GM12878 (cell line): ENCODE measurements around the gene DYNLT3. TPM values are rescaled to one million over a fixed set of nuclear protein-coding genes. Genes with fewer than 3 reads are reported as not detected.

Experiments used
- ATAC-seq: fragments of 200-7000 bp; cut with Tn5 transposase; 3 replicates; pipeline ENCODE4 v1.9.1; 2020; ENCODE audit warnings: mild to moderate bottlenecking, moderate library complexity
- BruUV-seq: library from RNA; stranded (reverse); fragments of 400-500 nt; replicated peaks from 2 replicates; lab custom pipeline; 2021; lab: Mats Ljungman, UMichigan
- CTCF ChIA-PET: fragments of 300-600 bp; sonication (Branson Sonifier 250); formaldehyde crosslinking; extraction: SDS; loops from one replicate; lab custom pipeline; 2021; ENCODE audit warnings: inconsistent platforms; lab: Yijun Ruan, JAX
- POLR2A ChIA-PET: fragments of 350-600 bp; formaldehyde crosslinking; extraction: SDS; loops from one replicate; lab custom pipeline; 2021; ENCODE audit warnings: inconsistent platforms; lab: Charles Lee
- RAD21 ChIA-PET: fragments of 300-600 bp; sonication (Branson Sonifier 250); formaldehyde crosslinking; loops from one replicate; lab custom pipeline; 2023; ENCODE audit warnings: antibody characterized with exemption; ENCODE audit not compliant: unreplicated experiment; lab: Charles Lee
- SMC1A ChIA-PET: fragments of 300-600 bp; sonication (Branson Sonifier 250); formaldehyde crosslinking; loops from one replicate; lab custom pipeline; 2023; ENCODE audit not compliant: unreplicated experiment, uncharacterized antibody; lab: Charles Lee
- DNase-seq: peaks from one replicate; pipeline ENCODE4 v3.0.0-alpha.2; 2011; ENCODE audit warnings: low read depth, low spot score
- FAIRE-seq: peaks from 3 replicates; lab custom pipeline; 2011; peaks lifted over from hg19 to GRCh38; lab: Jason Lieb, UNC
- H2AFZ ChIP-seq: 2 replicates; pipeline ENCODE4 v1.6.0; 2011; ENCODE audit warnings: low read depth, low read length, control low read depth; ENCODE audit not compliant: control insufficient read depth
- H3K27ac ChIP-seq: 2 replicates; pipeline ENCODE4 v1.5.1; 2011; ENCODE audit warnings: control low read depth; ENCODE audit not compliant: control insufficient read depth, insufficient read depth
- H3K27me3 ChIP-seq, 2 experiments: replicated peaks in 1 of 2; 2 replicates each; pipeline versions ENCODE4 v1.6.0 to v1.6.1; 2011; ENCODE audit warnings: low read length in 1 of 2; ENCODE audit not compliant: control insufficient read depth in 2 of 2, insufficient read depth in 2 of 2
- H3K36me3 ChIP-seq, 2 experiments: 2 replicates each; pipeline ENCODE4 v1.5.1; 2011; ENCODE audit warnings: low read length in 1 of 2; ENCODE audit not compliant: control insufficient read depth in 2 of 2, insufficient read depth in 2 of 2
- H3K4me1 ChIP-seq: 2 replicates; pipeline ENCODE4 v1.6.1; 2011; ENCODE audit warnings: mild to moderate bottlenecking, low read length, moderate library complexity, mixed read lengths; ENCODE audit not compliant: control insufficient read depth, insufficient read depth
- H3K4me2 ChIP-seq: 2 replicates; pipeline ENCODE4 v1.6.0; 2011; ENCODE audit warnings: control low read depth; ENCODE audit not compliant: control insufficient read depth, insufficient read depth
- H3K4me3 ChIP-seq: fragments of 200-600 bp; sonication (generic); 2 replicates; pipeline ENCODE4 v1.5.1; 2016
- H3K79me2 ChIP-seq: 2 replicates; pipeline ENCODE4 v1.6.0; 2011; ENCODE audit warnings: low read length; ENCODE audit not compliant: control insufficient read depth, insufficient read depth
- H3K9ac ChIP-seq: 2 replicates; pipeline ENCODE4 v1.8.0; 2011; ENCODE audit warnings: low read length, control low read depth, mixed read lengths; ENCODE audit not compliant: control insufficient read depth, insufficient read depth
- H3K9me3 ChIP-seq: replicated peaks from 3 replicates; pipeline ENCODE4 v1.5.1; 2011; ENCODE audit warnings: mild to moderate bottlenecking, low read length; ENCODE audit not compliant: control insufficient read depth, insufficient read depth
- H4K20me1 ChIP-seq: 2 replicates; pipeline ENCODE4 v1.6.0; 2011; ENCODE audit not compliant: control insufficient read depth, insufficient read depth
- E2F8 ChIP-seq: fragments of 450-650 bp; IDR thresholded peaks from 2 replicates; pipeline ENCODE4 v1.6.1; 2018; ENCODE audit warnings: mild to moderate bottlenecking, low read depth, moderate library complexity; ENCODE audit not compliant: partially characterized antibody
- E4F1 ChIP-seq: fragments of 450-650 bp; IDR thresholded peaks from 2 replicates; pipeline ENCODE4 v1.6.1; 2018; ENCODE audit warnings: borderline replicate concordance, mild to moderate bottlenecking; ENCODE audit not compliant: partially characterized antibody
- PML ChIP-seq: IDR thresholded peaks from 2 replicates; pipeline ENCODE4 v1.6.1; 2012; ENCODE audit warnings: low read length, inconsistent platforms
- POLR2A ChIP-seq: IDR thresholded peaks from 2 replicates; pipeline ENCODE4 v1.6.1; 2011; ENCODE audit warnings: low read depth, mild to moderate bottlenecking, low read length
- RBBP5 ChIP-seq: fragments of 200-600 bp; sonication (generic); conservative IDR thresholded peaks from 2 replicates; pipeline ENCODE4 v1.6.1; 2016
- SP1 ChIP-seq: IDR thresholded peaks from one replicate; pipeline ENCODE4 v1.6.1; 2011; ENCODE audit warnings: low read depth, low read length
- STAT1 ChIP-seq: fragments of 450-650 bp; conservative IDR thresholded peaks from 2 replicates; pipeline ENCODE4 v1.6.1; 2014; ENCODE audit warnings: antibody characterized with exemption, mild to moderate bottlenecking
- TCF12 ChIP-seq: IDR thresholded peaks from 2 replicates; pipeline ENCODE4 v1.6.1; 2011; ENCODE audit warnings: low read depth, mild to moderate bottlenecking, low read length
- ZBED1 ChIP-seq: IDR thresholded peaks from 2 replicates; pipeline ENCODE4 v1.6.1; 2016; ENCODE audit warnings: borderline replicate concordance
- ZNF622 ChIP-seq: fragments of 450-650 bp; IDR thresholded peaks from 2 replicates; pipeline ENCODE4 v1.6.1; 2017; ENCODE audit warnings: mild to moderate bottlenecking, inconsistent platforms
- WGBS: methylation state at CpG from one replicate; pipeline ENCODE4 v1.1.6; 2016; ENCODE audit warnings: low lambda C conversion rate; ENCODE audit not compliant: insufficient replicate concordance, insufficient coverage; ENCODE audit errors: missing lambda C conversion rate; 5-methylcytosine and 5-hydroxymethylcytosine counted together
- in situ Hi-C: fragments of 300-500 bp; cut with MboI; formaldehyde crosslinking; loops from 9 replicates; pipeline ENCODE4 v1.14.3; 2018; ENCODE audit warnings: mixed read lengths
- intact Hi-C: fragments of 100-400 bp; cut with micrococcal nuclease; formaldehyde crosslinking; loops from one replicate; pipeline ENCODE4 v1.14.2; 2022; ENCODE audit not compliant: unreplicated experiment
- polyA plus RNA-seq, 11 experiments: library from polyadenylated mRNA; depleted of rRNA in 4 of 11; unstranded in 6 of 11; stranded (reverse) in 5 of 11; fragments of >200 nt; fragmentation: Nextera tagmentation in 4 of 11; fragmentation: Illumina TruSeq in 1 of 11; extraction: Ambion mirVana in 4 of 11; extraction: Trizol in 1 of 11; gene quantifications; 1 replicate in 1 of 11; 2 replicates in 10 of 11; pipeline versions ENCODE4 v1.2.1 to v1.2.3, GENCODE V29; 2011 to 2016; ENCODE audit warnings: inconsistent platforms in 2 of 11, missing spikeins in 2 of 11, low read depth in 1 of 11
- total RNA-seq, 4 experiments: library from RNA; depleted of rRNA in 3 of 4; stranded (reverse); fragments of >200 nt in 3 of 4; fragmentation: Illumina TruSeq in 1 of 4; extraction: Trizol in 1 of 4; gene quantifications; 2 replicates each; pipeline versions ENCODE4 v1.2.1 to v1.2.3, GENCODE V29; 2013 to 2021
- TF ChIP-seq, protein P1 (sequence below): fragments of 450-650 bp; conservative IDR thresholded peaks from 2 replicates; pipeline ENCODE4 v1.6.1; 2017; ENCODE audit warnings: mild to moderate bottlenecking, moderate library complexity
- TF ChIP-seq, protein P2 (sequence below): fragments of 450-650 bp; IDR thresholded peaks from 2 replicates; pipeline ENCODE4 v1.6.1; 2016; ENCODE audit warnings: mild to moderate bottlenecking

DYNLT3 gene
- total and polyA plus RNA-seq, 10 of the 15 experiments (the other 5 are each of a cell fraction or from before 2014, with no cell fraction given), result 8.0 to 19.2 (median 12.8) TPM

DNA sequence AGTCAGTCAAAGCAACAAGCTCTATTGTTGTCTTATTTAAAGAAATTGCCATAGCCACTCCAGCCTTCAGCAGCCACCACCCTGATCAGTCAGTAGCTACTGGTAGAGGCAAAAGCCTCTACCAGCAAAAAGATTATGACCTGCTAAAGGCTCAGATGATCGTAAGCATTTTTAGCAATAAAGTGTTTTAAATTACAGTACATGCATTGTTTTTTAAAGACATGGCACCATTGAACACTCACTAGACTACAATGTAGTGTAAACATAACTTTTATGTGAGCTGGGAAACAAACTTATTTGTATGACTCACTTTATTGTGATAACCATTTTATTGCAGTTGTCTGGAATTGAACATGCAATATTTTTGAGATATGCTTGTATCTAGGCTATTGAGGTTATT lies 32.3 kb upstream of the DYNLT3 start (continued):
- TF ChIP-seq SP1 (no peak), PML (no peak), RBBP5 (no peak), STAT1 (no peak)
- TF ChIP-seq, protein P1, sequence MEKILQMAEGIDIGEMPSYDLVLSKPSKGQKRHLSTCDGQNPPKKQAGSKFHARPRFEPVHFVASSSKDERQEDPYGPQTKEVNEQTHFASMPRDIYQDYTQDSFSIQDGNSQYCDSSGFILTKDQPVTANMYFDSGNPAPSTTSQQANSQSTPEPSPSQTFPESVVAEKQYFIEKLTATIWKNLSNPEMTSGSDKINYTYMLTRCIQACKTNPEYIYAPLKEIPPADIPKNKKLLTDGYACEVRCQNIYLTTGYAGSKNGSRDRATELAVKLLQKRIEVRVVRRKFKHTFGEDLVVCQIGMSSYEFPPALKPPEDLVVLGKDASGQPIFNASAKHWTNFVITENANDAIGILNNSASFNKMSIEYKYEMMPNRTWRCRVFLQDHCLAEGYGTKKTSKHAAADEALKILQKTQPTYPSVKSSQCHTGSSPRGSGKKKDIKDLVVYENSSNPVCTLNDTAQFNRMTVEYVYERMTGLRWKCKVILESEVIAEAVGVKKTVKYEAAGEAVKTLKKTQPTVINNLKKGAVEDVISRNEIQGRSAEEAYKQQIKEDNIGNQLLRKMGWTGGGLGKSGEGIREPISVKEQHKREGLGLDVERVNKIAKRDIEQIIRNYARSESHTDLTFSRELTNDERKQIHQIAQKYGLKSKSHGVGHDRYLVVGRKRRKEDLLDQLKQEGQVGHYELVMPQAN, result no peak
- TF ChIP-seq, all 136 proteins: peak for 0

- Histone ChIP-seq H2AFZ (no peak overlapping the region), H3K4me1 (no peaks in the 10 kb centered on the region), H3K27me3 (no peaks in the 10 kb centered on the region; a peak in 1 of 4 replicates), H3K9ac (no peak overlapping the region), H3K36me3 (no peaks in the 10 kb centered on the region), H3K79me2 (no peaks in the 10 kb centered on the region), H3K9me3 (no peaks in the 10 kb centered on the region), H3K4me3 (no peak overlapping the region), H4K20me1 (no peaks in the 10 kb centered on the region), H3K27ac (no peak overlapping the region), H3K4me2 (no peak overlapping the region)
- CTCF ChIA-PET, result no interaction called here
- WGBS, result 47% methylated on average over 4 of the region's 4 CpGs
- SMC1A ChIA-PET, result no interaction called here
- in situ Hi-C loops (no loop called here), intact Hi-C loops (no loop called here)
- TF ChIP-seq, protein P2, sequence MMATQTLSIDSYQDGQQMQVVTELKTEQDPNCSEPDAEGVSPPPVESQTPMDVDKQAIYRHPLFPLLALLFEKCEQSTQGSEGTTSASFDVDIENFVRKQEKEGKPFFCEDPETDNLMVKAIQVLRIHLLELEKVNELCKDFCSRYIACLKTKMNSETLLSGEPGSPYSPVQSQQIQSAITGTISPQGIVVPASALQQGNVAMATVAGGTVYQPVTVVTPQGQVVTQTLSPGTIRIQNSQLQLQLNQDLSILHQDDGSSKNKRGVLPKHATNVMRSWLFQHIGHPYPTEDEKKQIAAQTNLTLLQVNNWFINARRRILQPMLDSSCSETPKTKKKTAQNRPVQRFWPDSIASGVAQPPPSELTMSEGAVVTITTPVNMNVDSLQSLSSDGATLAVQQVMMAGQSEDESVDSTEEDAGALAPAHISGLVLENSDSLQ, result no peak
- TF ChIP-seq TCF12 (no peak), E4F1 (no peak), POLR2A (no peak), ZBED1 (no peak), RBBP5 (no peak), PML (no peak), SP1 (no peak), E2F8 (no peak), ZNF622 (no peak)
- no TSS peak for BruUV-seq
- POLR2A ChIA-PET, result no interaction called here
- RAD21 ChIA-PET, result no interaction called here
- ATAC-seq (no peak), DNase-seq (no peak), FAIRE-seq (no peak)
Measured at GRCh38 chrX:37876716-37877115, 29.3 kb upstream of the DYNLT3 start.
